ENCODE measurements around the gene GNB1. TPM values are rescaled to one million over a fixed set of nuclear protein-coding genes. Genes with fewer than 3 reads are reported as not detected.

GNB1 gene
- total and polyA plus RNA-seq, 2 of the 4 experiments (the other 2 are of a cell fraction): 73.5 to 371 TPM

- H3K27ac ChIP-seq (ENCODE audit: insufficient read depth, low read length): no peak overlapping the region
- no peak overlapping the region for H2BK5ac ChIP-seq (ENCODE audit: low read depth, low read length, poor library complexity, severe bottlenecking)
- peaks cover 23% of the 10 kb centered on the region for H3K36me3 ChIP-seq (ENCODE audit: control insufficient read depth, insufficient read depth, low read length)
- POLR2A ChIA-PET (ENCODE audit: unreplicated experiment): no interaction called here
- H3K79me1 ChIP-seq (ENCODE audit: low read depth in 1 of 2, low read length in 2 of 2): peaks cover 0 to 62% of the 10 kb centered on the region in 2 experiments; a peak in 2 of 4 replicates
- no peak overlapping the region for H3K14ac ChIP-seq (replicated peaks; ENCODE audit: low read depth, low read length)
- H3K9me3 ChIP-seq (ENCODE audit: control insufficient read depth, insufficient read depth, low read length): no peaks in the 10 kb centered on the region
- no peak overlapping the region for H3K4ac ChIP-seq (ENCODE audit: low read depth, low read length)
- no peak overlapping the region for H2BK120ac ChIP-seq (ENCODE audit: low read depth, low read length)
- dilution Hi-C loops (cut with HindIII; ENCODE audit: low sequenced_read_pairs, unreplicated experiment): no loop called here
- H3K4me3 ChIP-seq (ENCODE audit: insufficient read depth, low read depth, low read length): no peak overlapping the region
- H3K56ac ChIP-seq (ENCODE audit: extremely low read depth, insufficient read depth, low read length): no peak overlapping the region
- no peaks in the 10 kb centered on the region for H3K27me3 ChIP-seq (ENCODE audit: control insufficient read depth, insufficient read depth, low read length)
- CTCF ChIA-PET: no interaction called here
- H4K8ac ChIP-seq (ENCODE audit: low read depth in 2 of 2, low read length in 2 of 2): no peak overlapping the region
- no peak overlapping the region for H3K4me2 ChIP-seq (ENCODE audit: low read depth, low read length)
- ATAC-seq (ENCODE audit: low read depth) (no peak), DNase-seq (no peak)
- BruUV-seq (replicated peaks): no TSS peak
- H3K18ac ChIP-seq (ENCODE audit: low read depth, low read length): no peak overlapping the region
- no peak overlapping the region for H2BK15ac ChIP-seq (ENCODE audit: low read depth, low read length)
- H3K23ac ChIP-seq (ENCODE audit: low read depth, low read length): 0 out of 2 replicates have a peak overlapping the region, but pooled peaks have one; percentile 21
- no peak overlapping the region for H2AK9ac ChIP-seq (replicated peaks; ENCODE audit: low read depth, low read length, poor library complexity)
- TF ChIP-seq BHLHE40 (IDR thresholded peaks at IDR 0.05; ENCODE audit: low read depth, low read length): no peak
- TF ChIP-seq RCOR1 (IDR thresholded peaks at IDR 0.05; ENCODE audit: insufficient replicate concordance, low read length): no peak
- no peak for TF ChIP-seq POLR2A (IDR thresholded peaks at IDR 0.05; ENCODE audit: low read depth, low read length)
- no peak for TF ChIP-seq RFX5 (IDR thresholded peaks at IDR 0.05; ENCODE audit: low read depth, low read length)
- TF ChIP-seq, protein P1, sequence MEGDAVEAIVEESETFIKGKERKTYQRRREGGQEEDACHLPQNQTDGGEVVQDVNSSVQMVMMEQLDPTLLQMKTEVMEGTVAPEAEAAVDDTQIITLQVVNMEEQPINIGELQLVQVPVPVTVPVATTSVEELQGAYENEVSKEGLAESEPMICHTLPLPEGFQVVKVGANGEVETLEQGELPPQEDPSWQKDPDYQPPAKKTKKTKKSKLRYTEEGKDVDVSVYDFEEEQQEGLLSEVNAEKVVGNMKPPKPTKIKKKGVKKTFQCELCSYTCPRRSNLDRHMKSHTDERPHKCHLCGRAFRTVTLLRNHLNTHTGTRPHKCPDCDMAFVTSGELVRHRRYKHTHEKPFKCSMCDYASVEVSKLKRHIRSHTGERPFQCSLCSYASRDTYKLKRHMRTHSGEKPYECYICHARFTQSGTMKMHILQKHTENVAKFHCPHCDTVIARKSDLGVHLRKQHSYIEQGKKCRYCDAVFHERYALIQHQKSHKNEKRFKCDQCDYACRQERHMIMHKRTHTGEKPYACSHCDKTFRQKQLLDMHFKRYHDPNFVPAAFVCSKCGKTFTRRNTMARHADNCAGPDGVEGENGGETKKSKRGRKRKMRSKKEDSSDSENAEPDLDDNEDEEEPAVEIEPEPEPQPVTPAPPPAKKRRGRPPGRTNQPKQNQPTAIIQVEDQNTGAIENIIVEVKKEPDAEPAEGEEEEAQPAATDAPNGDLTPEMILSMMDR (conservative IDR thresholded peaks at IDR 0.05; ENCODE audit: low read depth, low read length): no peak
- TF ChIP-seq, protein P2, sequence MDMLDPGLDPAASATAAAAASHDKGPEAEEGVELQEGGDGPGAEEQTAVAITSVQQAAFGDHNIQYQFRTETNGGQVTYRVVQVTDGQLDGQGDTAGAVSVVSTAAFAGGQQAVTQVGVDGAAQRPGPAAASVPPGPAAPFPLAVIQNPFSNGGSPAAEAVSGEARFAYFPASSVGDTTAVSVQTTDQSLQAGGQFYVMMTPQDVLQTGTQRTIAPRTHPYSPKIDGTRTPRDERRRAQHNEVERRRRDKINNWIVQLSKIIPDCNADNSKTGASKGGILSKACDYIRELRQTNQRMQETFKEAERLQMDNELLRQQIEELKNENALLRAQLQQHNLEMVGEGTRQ (IDR thresholded peaks at IDR 0.05; ENCODE audit: low read depth, low read length): no peak
- no peak for TF ChIP-seq SMC3 (IDR thresholded peaks at IDR 0.05; ENCODE audit: low read depth, low read length)
- no peak for TF ChIP-seq MAFK (IDR thresholded peaks at IDR 0.05; ENCODE audit: low read depth, low read length)
- no peak for TF ChIP-seq MAZ (IDR thresholded peaks at IDR 0.05; ENCODE audit: borderline replicate concordance, low read depth, low read length)
- no peak for TF ChIP-seq MXI1 (IDR thresholded peaks at IDR 0.05; ENCODE audit: borderline replicate concordance, low read depth, low read length)
- TF ChIP-seq CHD1 (IDR thresholded peaks at IDR 0.05; ENCODE audit: low read depth, low read length): no peak
- no peak for TF ChIP-seq RAD21 (IDR thresholded peaks at IDR 0.05; ENCODE audit: low read length)
- TF ChIP-seq, protein P3, sequence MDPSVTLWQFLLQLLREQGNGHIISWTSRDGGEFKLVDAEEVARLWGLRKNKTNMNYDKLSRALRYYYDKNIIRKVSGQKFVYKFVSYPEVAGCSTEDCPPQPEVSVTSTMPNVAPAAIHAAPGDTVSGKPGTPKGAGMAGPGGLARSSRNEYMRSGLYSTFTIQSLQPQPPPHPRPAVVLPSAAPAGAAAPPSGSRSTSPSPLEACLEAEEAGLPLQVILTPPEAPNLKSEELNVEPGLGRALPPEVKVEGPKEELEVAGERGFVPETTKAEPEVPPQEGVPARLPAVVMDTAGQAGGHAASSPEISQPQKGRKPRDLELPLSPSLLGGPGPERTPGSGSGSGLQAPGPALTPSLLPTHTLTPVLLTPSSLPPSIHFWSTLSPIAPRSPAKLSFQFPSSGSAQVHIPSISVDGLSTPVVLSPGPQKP (IDR thresholded peaks at IDR 0.05; ENCODE audit: borderline replicate concordance, low read depth, low read length): no peak
- TF ChIP-seq FOS (IDR thresholded peaks at IDR 0.05; ENCODE audit: low read depth, low read length): no peak
- no peak overlapping the region for H3K9ac ChIP-seq (ENCODE audit: low read depth, low read length)
- WGBS, 2 experiments (ENCODE audit: extremely low coverage in 2 of 2, insufficient read length in 1 of 2): 100% methylated on average over 5 of the region's 11 CpGs; no CpG with 5 or more reads in 1 of the 2 experiments
- no peak overlapping the region for H2AK5ac ChIP-seq (ENCODE audit: low read depth, low read length)
- no peak overlapping the region for H2BK20ac ChIP-seq (ENCODE audit: low read depth, low read length)
- H3K9me1 ChIP-seq (ENCODE audit: insufficient read depth, low read length): peaks cover 56% of the 10 kb centered on the region
- intact Hi-C loops (cut with micrococcal nuclease): no loop called here
- no peak overlapping the region for H4K91ac ChIP-seq (ENCODE audit: insufficient read depth, low read depth, low read length)
- peaks cover 100% of the 10 kb centered on the region for H4K20me1 ChIP-seq (ENCODE audit: insufficient read depth, low read length)
- peaks cover 18% of the 10 kb centered on the region for H3K4me1 ChIP-seq (ENCODE audit: control insufficient read depth, insufficient read depth, low read length)
- H4K5ac ChIP-seq (ENCODE audit: low read depth, low read length): no peak overlapping the region
- H2AFZ ChIP-seq (replicated peaks; ENCODE audit: low read length, poor library complexity): peak overlapping the region; percentile 0
- in situ Hi-C loops (cut with MboI; ENCODE audit: low sequenced_read_pairs): no loop called here
Observed at GRCh38 chr1:1872329-1872994, 18.4 kb downstream of the GNB1 start.

Data from IMR-90 (cell line).